Measurements from ENCODE around the gene PPP2R2D. TPM values are rescaled to one million over a fixed set of nuclear protein-coding genes. Genes with fewer than 3 reads are reported as not detected.
"Not testable (repeated sequence)": the region's sequence is repeated elsewhere in the genome, so short reads cannot be mapped to it uniquely, and the experiment has no call there.

Gene PPP2R2D
- total RNA-seq, 1 experiment from 2014 or later, result 15.8 TPM

GRCh38 chr10:131975796-131976195 lies 75.0 kb downstream of the PPP2R2D start:
- DNase-seq (ENCODE audit: low read depth), result no peak

DNA sequence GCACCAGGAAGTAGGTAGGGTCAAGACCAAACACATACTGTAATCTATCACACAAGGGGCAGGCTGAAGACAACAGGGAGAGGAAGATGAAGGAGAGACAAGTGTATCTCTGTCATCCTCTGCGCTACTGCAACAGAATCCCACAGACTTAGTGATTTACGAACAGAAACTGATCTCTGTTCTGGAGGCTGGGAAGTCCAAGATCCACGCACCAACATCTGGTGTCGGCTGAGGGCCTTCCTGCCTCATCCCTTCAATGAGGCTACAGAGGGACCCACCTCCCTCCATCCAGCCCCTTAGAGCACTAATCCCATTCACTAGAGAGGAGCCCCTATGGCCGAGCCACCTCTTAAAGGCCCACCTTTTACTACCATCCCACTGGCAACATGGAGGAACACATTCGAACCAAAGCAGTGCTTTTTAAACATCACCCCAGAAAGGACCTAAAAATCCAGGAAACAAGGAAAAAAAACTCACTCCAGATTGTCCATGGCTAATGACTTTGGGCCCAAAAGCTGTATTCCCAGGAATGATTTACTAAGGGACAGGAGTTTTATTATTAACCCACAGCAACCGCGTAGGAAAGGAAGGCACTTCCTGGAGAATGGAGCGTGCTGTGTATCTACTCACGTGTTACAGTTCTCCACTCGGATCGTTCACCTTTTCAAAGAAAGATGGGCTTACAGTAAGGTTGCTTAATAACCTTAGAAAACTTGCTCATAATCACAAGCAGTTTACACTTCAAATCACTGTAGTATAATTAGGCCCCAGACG lies 76.7 kb downstream of the PPP2R2D start:
- no peak for DNase-seq (ENCODE audit: low read depth)

GRCh38 chr10:131978366-131978765 lies 77.6 kb downstream of the PPP2R2D start:
- DNase-seq (ENCODE audit: low read depth), result no peak

- DNase-seq (ENCODE audit: low read depth), result no peak
Measured at GRCh38 chr10:131978851-131979250, 78.0 kb downstream of the PPP2R2D start.

GRCh38 chr10:131979336-131979735 lies 78.5 kb downstream of the PPP2R2D start:
- no peak for DNase-seq (ENCODE audit: low read depth)

DNA sequence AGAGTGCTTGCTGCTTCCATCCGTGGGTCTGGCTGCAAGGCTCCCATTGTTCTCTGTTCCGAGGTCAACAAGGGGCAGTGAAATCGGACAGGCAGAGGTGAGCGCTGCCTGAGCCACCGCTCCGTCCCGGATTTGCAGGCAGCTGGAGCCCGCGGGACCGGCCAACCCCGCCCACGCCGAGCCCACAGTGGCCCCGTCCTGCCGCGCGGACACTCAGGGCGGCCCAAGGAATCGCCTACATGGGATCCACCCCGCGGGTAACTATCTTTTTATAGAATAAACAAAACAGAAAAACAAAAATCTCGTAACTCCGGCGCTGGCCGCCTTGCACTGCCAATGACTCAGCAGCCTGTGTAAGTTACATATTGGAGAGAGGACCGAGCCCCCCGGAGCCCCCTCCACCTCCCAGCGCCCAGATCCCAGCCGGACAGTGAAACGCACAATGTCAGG lies 79.0 kb downstream of the PPP2R2D start:
- no peak for DNase-seq (ENCODE audit: low read depth)

GRCh38 chr10:131980321-131980720 lies 79.5 kb downstream of the PPP2R2D start:
- no peak for DNase-seq (ENCODE audit: low read depth)

- DNase-seq (ENCODE audit: low read depth), result no peak
Measured at GRCh38 chr10:131980761-131981428, 80.1 kb downstream of the PPP2R2D start.

- DNase-seq (ENCODE audit: low read depth), result peak; percentile 96
Measured at GRCh38 chr10:131981429-131982184, 80.8 kb downstream of the PPP2R2D start, which contains the start of gene BNIP3. Gene BNIP3, minus strand, starts transcription at chr10:131981923. Its CDS starts 117 bp downstream, at chr10:131981806.

- DNase-seq (ENCODE audit: low read depth), result no peak
Measured at GRCh38 chr10:131982185-131982756, 81.5 kb downstream of the PPP2R2D start.

- no peak for DNase-seq (ENCODE audit: low read depth)
Measured at GRCh38 chr10:131982796-131983195, 82.0 kb downstream of the PPP2R2D start.

- peak; percentile 83 for DNase-seq (ENCODE audit: low read depth)
Measured at GRCh38 chr10:131983780-131984179, 83.0 kb downstream of the PPP2R2D start.

- not testable (repeated sequence) for DNase-seq (ENCODE audit: low read depth)
Measured at GRCh38 chr10:131986851-131987250, 86.0 kb downstream of the PPP2R2D start.

- not testable (repeated sequence) for DNase-seq (ENCODE audit: low read depth)
Measured at GRCh38 chr10:131987301-131987700, 86.5 kb downstream of the PPP2R2D start.

- not testable (repeated sequence) for DNase-seq (ENCODE audit: low read depth)
Measured at GRCh38 chr10:131987786-131988185, 87.0 kb downstream of the PPP2R2D start.

GRCh38 chr10:131991726-131992125 lies 90.9 kb downstream of the PPP2R2D start:
- no peak for DNase-seq (ENCODE audit: low read depth)

DNA sequence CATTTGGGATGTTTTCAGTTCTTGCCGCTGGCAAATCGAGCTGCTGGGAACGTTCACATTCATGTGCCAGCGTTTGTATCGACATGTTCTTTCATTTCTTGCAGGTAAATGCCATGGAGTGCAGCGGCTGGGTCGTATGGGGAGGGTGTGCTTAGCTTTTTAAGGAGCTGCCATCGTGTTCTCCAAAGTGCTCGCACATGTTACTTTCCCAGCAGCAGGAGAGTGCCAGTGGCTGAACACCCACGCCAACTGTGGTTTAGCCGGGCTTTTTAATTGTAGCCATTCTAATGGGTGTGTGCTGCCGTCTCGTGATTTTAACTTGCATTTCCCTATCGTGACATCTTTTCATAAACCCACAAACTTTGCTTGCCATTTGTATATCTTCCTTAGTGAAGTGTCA lies 92.5 kb downstream of the PPP2R2D start:
- no peak for DNase-seq (ENCODE audit: low read depth)

GRCh38 chr10:131994435-131994834 lies 93.6 kb downstream of the PPP2R2D start:
- no peak for DNase-seq (ENCODE audit: low read depth)

- DNase-seq (ENCODE audit: low read depth), result no peak
Measured at GRCh38 chr10:131996466-131997365, 95.9 kb downstream of the PPP2R2D start.

GRCh38 chr10:131997366-131998049 lies 96.7 kb downstream of the PPP2R2D start:
- DNase-seq (ENCODE audit: low read depth), result peak; percentile 40

All from Daoy (cell line).